ENCODE measurements around the gene PFDN4. TPM values are rescaled to one million over a fixed set of nuclear protein-coding genes. Genes with fewer than 3 reads are reported as not detected.

PFDN4 gene
- total RNA-seq, 2 donors from 2014 or later, result 43.2 to 44.8 TPM

DNA sequence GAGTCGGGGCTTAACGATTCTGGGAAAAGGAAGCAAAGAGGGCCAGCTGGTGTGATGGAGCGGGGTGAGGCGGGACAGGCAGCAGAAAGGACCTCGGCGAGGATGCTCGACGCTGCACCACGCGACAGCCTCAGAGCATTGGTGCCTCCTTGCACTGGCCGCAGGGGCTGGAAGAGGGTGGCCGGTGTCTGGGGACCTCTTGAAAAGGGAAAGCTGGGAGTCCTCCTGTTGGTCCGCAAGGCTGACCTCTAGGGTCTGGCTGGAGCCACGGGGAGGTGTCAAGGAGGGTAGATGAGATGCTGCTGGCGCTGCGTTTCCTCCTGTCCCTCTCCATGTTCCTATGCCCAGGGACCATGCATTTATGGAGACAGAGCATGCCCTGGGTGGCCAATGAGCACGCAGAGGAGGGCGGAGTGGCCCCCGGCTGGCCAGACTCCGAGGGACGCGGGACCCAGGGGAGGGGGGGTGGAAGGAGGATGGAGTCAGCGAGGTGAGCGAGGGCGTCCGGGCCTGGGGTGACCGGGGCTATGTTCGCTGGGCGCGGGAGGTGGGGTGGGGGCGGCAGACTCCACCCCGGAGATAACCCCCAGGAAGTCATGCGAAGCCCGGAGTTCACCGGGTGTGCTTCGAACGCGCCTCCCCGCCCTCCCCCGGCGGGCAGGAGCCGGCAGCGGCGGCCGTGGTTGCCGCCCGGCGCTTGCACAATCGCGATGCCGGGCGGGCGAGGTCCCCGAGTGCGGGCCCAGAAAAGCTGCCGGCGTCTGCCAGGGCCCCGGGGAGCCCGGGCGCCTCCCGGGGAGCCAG is 34.0 kb upstream of the PFDN4 start, which contains the start of gene CYP24A1:
Gene CYP24A1, minus strand, starts transcription at position 334 of the 804 bp plus-strand sequence. CDS start 407 bp downstream, outside the sequence.
- no peak within 1 kb of the TSS for H3K4me3 ChIP-seq
- no peak for DNase-seq (ENCODE audit: low spot score)
- 3% methylated on average over 60 of the region's 61 CpGs for WGBS
- no peak within 1 kb of the TSS for H3K27ac ChIP-seq
- H3K9me3 ChIP-seq, result no peaks in the 10 kb centered on the region
- TF ChIP-seq POLR2A (IDR thresholded peaks at IDR 0.05), result no peak
- no peak for TF ChIP-seq CTCF (IDR thresholded peaks at IDR 0.05)
- TF ChIP-seq POLR2AphosphoS5 (IDR thresholded peaks at IDR 0.05), result no peak
- H3K27me3 ChIP-seq (replicated peaks; ENCODE audit: insufficient read depth), result peaks cover 29% of the 10 kb centered on the region
- intact Hi-C loops (cut with DNase I), result no loop called here
- no peaks in the 10 kb centered on the region for H3K36me3 ChIP-seq
- H3K4me1 ChIP-seq (replicated peaks), result peaks cover 4% of the 10 kb centered on the region

DNA sequence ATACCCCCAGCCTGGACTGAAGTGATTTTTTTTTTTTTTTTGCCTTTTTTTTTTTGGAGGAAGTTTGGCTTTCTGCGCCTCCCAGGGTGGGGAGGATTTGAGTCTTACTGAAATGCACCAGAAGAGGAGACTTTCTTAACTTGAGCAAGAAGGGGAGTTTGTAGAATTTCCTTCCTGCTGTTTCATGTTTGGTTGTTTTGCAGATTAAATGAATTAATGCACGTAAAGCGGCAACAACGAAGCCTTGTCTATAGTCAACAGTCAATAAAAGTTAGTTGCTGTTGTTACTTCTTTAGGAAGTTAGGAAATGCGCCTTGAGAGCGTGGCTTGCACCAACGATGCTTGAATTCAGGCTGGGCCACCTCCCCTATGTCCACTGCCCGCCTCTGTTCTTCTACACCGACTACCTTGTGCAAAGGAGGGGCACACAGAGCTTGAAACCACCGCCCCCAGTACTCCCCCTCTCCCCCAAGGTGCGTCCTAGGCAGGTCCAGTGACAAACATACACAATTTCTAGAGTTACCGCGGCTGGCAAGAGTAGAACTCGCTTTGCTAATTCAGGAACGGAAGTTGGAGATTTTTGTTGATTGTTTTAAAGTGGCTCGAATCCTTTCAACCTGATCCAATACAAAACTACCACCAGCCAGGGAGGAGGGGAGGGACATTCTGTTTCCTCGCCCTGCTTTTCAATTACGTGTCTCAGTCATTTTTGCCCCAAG is 33.3 kb upstream of the PFDN4 start:
- no peak for DNase-seq (ENCODE audit: low spot score)
- no peak for TF ChIP-seq POLR2A (IDR thresholded peaks at IDR 0.05)
- no peak for TF ChIP-seq POLR2AphosphoS5 (IDR thresholded peaks at IDR 0.05)
- no peak for TF ChIP-seq CTCF (IDR thresholded peaks at IDR 0.05)
- Histone ChIP-seq H3K4me3 (no peak overlapping the region), H3K36me3 (no peaks in the 10 kb centered on the region), H3K9me3 (no peaks in the 10 kb centered on the region), H3K27me3 (replicated peaks; ENCODE audit: insufficient read depth) (peaks cover 29% of the 10 kb centered on the region), H3K27ac (no peak overlapping the region), H3K4me1 (replicated peaks) (peaks cover 4% of the 10 kb centered on the region)
- intact Hi-C loops (cut with DNase I), result no loop called here
- WGBS, result 18% methylated on average over 18 of the region's 18 CpGs

DNA sequence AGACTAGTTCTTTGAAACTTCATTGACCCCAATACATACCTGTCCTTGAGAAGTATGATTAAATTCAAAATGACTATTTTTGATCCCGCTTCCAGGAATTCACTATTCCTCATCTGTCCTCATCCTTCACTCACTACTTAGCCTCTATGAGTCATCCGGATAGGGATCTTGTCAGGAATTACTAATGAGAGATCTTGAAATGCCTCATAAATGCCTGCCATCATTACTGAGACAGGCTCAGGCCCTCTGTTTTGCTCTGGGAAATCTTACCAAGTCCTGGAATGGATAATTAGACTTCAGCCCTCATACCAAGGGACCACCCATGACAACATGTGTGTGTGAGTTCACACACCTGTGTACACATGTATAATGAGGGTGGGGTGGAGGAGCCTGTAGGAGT is 31.3 kb upstream of the PFDN4 start:
- Histone ChIP-seq H3K36me3 (no peaks in the 10 kb centered on the region), H3K9me3 (no peaks in the 10 kb centered on the region), H3K27ac (no peak overlapping the region), H3K4me1 (replicated peaks) (peaks cover 4% of the 10 kb centered on the region), H3K4me3 (no peak overlapping the region), H3K27me3 (replicated peaks; ENCODE audit: insufficient read depth) (peaks cover 26% of the 10 kb centered on the region)
- 72% methylated on average over 2 of the region's 2 CpGs for WGBS
- DNase-seq (ENCODE audit: low spot score), result no peak
- intact Hi-C loops (cut with DNase I), result no loop called here
- TF ChIP-seq POLR2A (IDR thresholded peaks at IDR 0.05) (no peak), CTCF (IDR thresholded peaks at IDR 0.05) (no peak), POLR2AphosphoS5 (IDR thresholded peaks at IDR 0.05) (no peak)

- H3K36me3 ChIP-seq, result no peaks in the 10 kb centered on the region
- H3K9me3 ChIP-seq, result no peaks in the 10 kb centered on the region
- TF ChIP-seq POLR2A (IDR thresholded peaks at IDR 0.05), result no peak
- no peak for TF ChIP-seq CTCF (IDR thresholded peaks at IDR 0.05)
- no peak for TF ChIP-seq POLR2AphosphoS5 (IDR thresholded peaks at IDR 0.05)
- peaks cover 4% of the 10 kb centered on the region for H3K4me1 ChIP-seq (replicated peaks)
- H3K27me3 ChIP-seq (replicated peaks; ENCODE audit: insufficient read depth), result peaks cover 20% of the 10 kb centered on the region
- H3K27ac ChIP-seq, result no peak overlapping the region
- WGBS, result 86% methylated on average over 6 of the region's 6 CpGs
- no peak for DNase-seq (ENCODE audit: low spot score)
- H3K4me3 ChIP-seq, result no peak overlapping the region
- intact Hi-C loops (cut with DNase I), result no loop called here
Observed at GRCh38 chr20:54177378-54177777, 30.5 kb upstream of the PFDN4 start.
